BLaER1 (cell line): Measurements from ENCODE around the gene SHC2.
"Not testable (repeated sequence)": the region's sequence is repeated elsewhere in the genome, so short reads cannot be mapped to it uniquely, and the experiment has no call there.

Experiments used
- H3K27ac ChIP-seq: shearing (Covaris generic); formaldehyde crosslinking; 2 replicates; pipeline ENCODE4 v1.8.1; 2022
- H3K27me3 ChIP-seq: shearing (Covaris generic); formaldehyde crosslinking; 2 replicates; pipeline ENCODE4 v1.8.1; 2022
- H3K36me3 ChIP-seq: shearing (Covaris generic); formaldehyde crosslinking; 2 replicates; pipeline ENCODE4 v1.8.1; 2022
- H3K4me1 ChIP-seq: shearing (Covaris generic); formaldehyde crosslinking; 2 replicates; pipeline ENCODE4 v1.8.1; 2022
- H3K4me2 ChIP-seq: shearing (Covaris generic); formaldehyde crosslinking; 2 replicates; pipeline ENCODE4 v1.8.1; 2022
- H3K4me3 ChIP-seq: shearing (Covaris generic); formaldehyde crosslinking; 2 replicates; pipeline ENCODE4 v1.8.1; 2022
- H3K9ac ChIP-seq: shearing (Covaris generic); formaldehyde crosslinking; 2 replicates; pipeline ENCODE4 v1.8.1; 2022
- H3K9me3 ChIP-seq: shearing (Covaris generic); formaldehyde crosslinking; 2 replicates; pipeline ENCODE4 v1.8.1; 2022
- H4K20me1 ChIP-seq: shearing (Covaris generic); formaldehyde crosslinking; 2 replicates; pipeline ENCODE4 v1.8.1; 2022
- Cebpa-rat ChIP-seq: shearing (Covaris generic); IDR thresholded peaks from 2 replicates; pipeline ENCODE4 v1.8.1; 2022

SHC2 gene

GRCh38 chr19:483332-484072, 22.7 kb upstream of the SHC2 start:
- no peak overlapping the region for H3K4me3 ChIP-seq
- no peak overlapping the region for H3K4me2 ChIP-seq
- H3K27ac ChIP-seq, result no peak overlapping the region
- peaks cover 15% of the 10 kb centered on the region; the same call in 1 of the 2 replicates for H3K4me1 ChIP-seq
- no peaks in the 10 kb centered on the region for H4K20me1 ChIP-seq
- TF ChIP-seq Cebpa-rat, result no peak
- H3K27me3 ChIP-seq, result no peaks in the 10 kb centered on the region
- H3K36me3 ChIP-seq, result no peaks in the 10 kb centered on the region
- no peak overlapping the region for H3K9ac ChIP-seq
- peaks cover 25% of the 10 kb centered on the region for H3K9me3 ChIP-seq

- Histone ChIP-seq H4K20me1 (no peaks in the 10 kb centered on the region), H3K27ac (no peak overlapping the region), H3K4me3 (no peak overlapping the region), H3K9ac (no peak overlapping the region), H3K27me3 (no peaks in the 10 kb centered on the region), H3K36me3 (no peaks in the 10 kb centered on the region), H3K9me3 (peaks cover 25% of the 10 kb centered on the region), H3K4me1 (0 out of 2 replicates have a peak, but pooled peaks cover 8% of the 10 kb centered on the region), H3K4me2 (no peak overlapping the region)
- no peak for TF ChIP-seq Cebpa-rat
These were observed 21.6 kb upstream of the SHC2 start for GRCh38 chr19:482186-483041.

- H3K4me1 ChIP-seq, H3K36me3 ChIP-seq, H3K4me2 ChIP-seq, H3K27ac ChIP-seq, H3K4me3 ChIP-seq, H4K20me1 ChIP-seq, H3K27me3 ChIP-seq, H3K9ac ChIP-seq: not testable (repeated sequence)
- peaks cover 25% of the 10 kb centered on the region for H3K9me3 ChIP-seq
These were observed 20.3 kb upstream of the SHC2 start for GRCh38 chr19:481100-481499.

- no peak overlapping the region for H3K4me3 ChIP-seq
- no peak overlapping the region for H3K9ac ChIP-seq
- H3K36me3 ChIP-seq, result no peaks in the 10 kb centered on the region
- H3K27me3 ChIP-seq, result no peaks in the 10 kb centered on the region
- H3K4me2 ChIP-seq, result no peak overlapping the region
- peaks cover 25% of the 10 kb centered on the region for H3K9me3 ChIP-seq
- no peak overlapping the region for H3K27ac ChIP-seq
- no peak for TF ChIP-seq Cebpa-rat
- H4K20me1 ChIP-seq, result no peaks in the 10 kb centered on the region
- 0 out of 2 replicates have a peak, but pooled peaks cover 6% of the 10 kb centered on the region for H3K4me1 ChIP-seq
These were observed 19.4 kb upstream of the SHC2 start for GRCh38 chr19:480016-480855.

- H3K4me1 ChIP-seq, result no peaks in the 10 kb centered on the region
- no peak overlapping the region for H3K4me2 ChIP-seq
- H3K4me3 ChIP-seq, result no peak overlapping the region
- no peak overlapping the region for H3K9ac ChIP-seq
- no peaks in the 10 kb centered on the region for H3K36me3 ChIP-seq
- peaks cover 25% of the 10 kb centered on the region for H3K9me3 ChIP-seq
- TF ChIP-seq Cebpa-rat, result no peak
- no peaks in the 10 kb centered on the region for H4K20me1 ChIP-seq
- no peaks in the 10 kb centered on the region for H3K27me3 ChIP-seq
- H3K27ac ChIP-seq, result no peak overlapping the region
These were observed 18.1 kb upstream of the SHC2 start for GRCh38 chr19:478976-479375.

- no peak overlapping the region for H3K9ac ChIP-seq
- H3K27ac ChIP-seq, result no peak overlapping the region
- H3K4me3 ChIP-seq, result no peak overlapping the region
- peaks cover 25% of the 10 kb centered on the region for H3K9me3 ChIP-seq
- no peaks in the 10 kb centered on the region for H4K20me1 ChIP-seq
- no peaks in the 10 kb centered on the region for H3K27me3 ChIP-seq
- no peak for TF ChIP-seq Cebpa-rat
- H3K4me1 ChIP-seq, result no peaks in the 10 kb centered on the region
- no peak overlapping the region for H3K4me2 ChIP-seq
- no peaks in the 10 kb centered on the region for H3K36me3 ChIP-seq
These were observed 17.5 kb upstream of the SHC2 start for GRCh38 chr19:478236-478903.

GRCh38 chr19:475360-475759, 14.5 kb upstream of the SHC2 start:
- Histone ChIP-seq H3K4me1 (no peaks in the 10 kb centered on the region), H3K9ac (no peak overlapping the region), H4K20me1 (no peaks in the 10 kb centered on the region), H3K9me3 (peaks cover 5% of the 10 kb centered on the region), H3K36me3 (no peaks in the 10 kb centered on the region), H3K27ac (no peak overlapping the region), H3K27me3 (no peaks in the 10 kb centered on the region), H3K4me2 (no peak overlapping the region), H3K4me3 (no peak overlapping the region)
- TF ChIP-seq Cebpa-rat, result no peak

- Histone ChIP-seq H3K9me3 (no peaks in the 10 kb centered on the region), H3K27me3 (no peaks in the 10 kb centered on the region), H3K36me3 (no peaks in the 10 kb centered on the region), H3K4me2 (no peak overlapping the region), H4K20me1 (no peaks in the 10 kb centered on the region), H3K4me3 (no peak overlapping the region), H3K9ac (no peak overlapping the region), H3K4me1 (peaks cover 6% of the 10 kb centered on the region), H3K27ac (no peak overlapping the region)
- TF ChIP-seq Cebpa-rat, result no peak
These were observed 13.6 kb upstream of the SHC2 start for GRCh38 chr19:474126-475078.
